K562 (cell line): ENCODE results near the gene FAM20C. TPM values are rescaled to one million over a fixed set of nuclear protein-coding genes. Genes with fewer than 3 reads are reported as not detected.

ENCODE experiments used
- ATAC-seq: fragments of 200-7000 bp; cut with Tn5 transposase; 3 replicates; pipeline ENCODE4 v1.9.1; 2020; ENCODE audit warnings: moderate library complexity
- BruUV-seq: library from RNA; stranded (reverse); fragments of 400-500 nt; replicated peaks from 2 replicates; lab custom pipeline; 2021; lab: Mats Ljungman, UMichigan
- CTCF ChIA-PET: fragments of 300-600 bp; formaldehyde crosslinking; extraction: SDS; loops from one replicate; lab custom pipeline; 2021; ENCODE audit warnings: low intra/inter-chr PET ratio; lab: Yijun Ruan, JAX
- POLR2A ChIA-PET: fragments of 300-600, 350-650 bp; sonication (Branson Sonifier 250); formaldehyde crosslinking; extraction: SDS; loops from one replicate; lab custom pipeline; 2021; ENCODE audit warnings: antibody characterized with exemption, inconsistent platforms; lab: Yijun Ruan, JAX
- DNase-seq, 4 experiments: peaks; one replicate each; pipeline versions ENCODE4 v3.0.0 to v3.0.0-alpha.2; 2011 to 2018; ENCODE audit warnings: low spot score in 3 of 4, mixed read lengths in 3 of 4; ENCODE audit errors: extremely low read depth in 1 of 4
- FAIRE-seq: peaks from 2 replicates; lab custom pipeline; 2011; peaks lifted over from hg19 to GRCh38; lab: Jason Lieb, UNC
- H2AFZ ChIP-seq: 2 replicates; pipeline ENCODE4 v1.6.0; 2011; ENCODE audit warnings: low read depth, low read length, control low read depth, inconsistent platforms
- H3K27ac ChIP-seq: fragments of 200-600 bp; 3 replicates; pipeline ENCODE4 v1.8.0; 2011; ENCODE audit warnings: low read depth, mild to moderate bottlenecking, control low read depth, inconsistent platforms, low read length, moderate library complexity, mixed read lengths; ENCODE audit errors: extremely low read depth
- H3K27me3 ChIP-seq, 2 experiments: fragments of 300-600 bp in 1 of 2; 2 replicates in 1 of 2; 3 replicates in 1 of 2; pipeline versions ENCODE4 v1.6.0 to v1.8.0; 2011; ENCODE audit warnings: inconsistent platforms in 2 of 2, low read length in 2 of 2, mild to moderate bottlenecking in 1 of 2, mixed read lengths in 1 of 2, moderate library complexity in 1 of 2; ENCODE audit not compliant: control insufficient read depth in 2 of 2, insufficient read depth in 2 of 2
- H3K36me3 ChIP-seq: fragments of 300-600 bp; 3 replicates; pipeline ENCODE4 v1.8.0; 2011; ENCODE audit warnings: mild to moderate bottlenecking, low read length, inconsistent platforms; ENCODE audit not compliant: control insufficient read depth, insufficient read depth
- H3K4me1 ChIP-seq, 2 experiments: fragments of 200-600 bp in 1 of 2; replicated peaks in 1 of 2; 2 replicates in 1 of 2; 3 replicates in 1 of 2; pipeline versions ENCODE4 v1.5.1 to v1.8.0; 2011; ENCODE audit warnings: inconsistent platforms in 2 of 2, low read length in 2 of 2, mild to moderate bottlenecking in 1 of 2, mixed read lengths in 1 of 2, moderate library complexity in 1 of 2; ENCODE audit not compliant: control insufficient read depth in 2 of 2, insufficient read depth in 2 of 2
- H3K4me2 ChIP-seq: 2 replicates; pipeline ENCODE4 v1.6.1; 2011; ENCODE audit warnings: low read length, control low read depth, inconsistent platforms, mixed read lengths; ENCODE audit not compliant: insufficient read depth
- H3K4me3 ChIP-seq: fragments of 200-600 bp; sonication (generic), shearing (Covaris generic); 2 replicates; pipeline ENCODE4 v1.5.1; 2016; ENCODE audit warnings: control low read depth, inconsistent platforms
- H3K79me2 ChIP-seq: fragments of 200-600 bp; 3 replicates; pipeline ENCODE4 v1.8.0; 2011; ENCODE audit warnings: low read length, inconsistent platforms; ENCODE audit not compliant: control insufficient read depth, insufficient read depth
- H3K9ac ChIP-seq, 2 experiments: 2 replicates each; pipeline versions ENCODE4 v1.6.0 to v1.6.1; 2011; ENCODE audit warnings: low read depth in 2 of 2, low read length in 2 of 2, control low read depth in 1 of 2, inconsistent platforms in 1 of 2, mild to moderate bottlenecking in 1 of 2, mixed read lengths in 1 of 2; ENCODE audit not compliant: insufficient read depth in 1 of 2
- H3K9me1 ChIP-seq: one replicate; pipeline ENCODE4 v1.6.0; 2011; ENCODE audit warnings: inconsistent platforms, mild to moderate bottlenecking, low read length, moderate library complexity; ENCODE audit not compliant: control insufficient read depth, insufficient read depth
- H3K9me3 ChIP-seq: replicated peaks from 2 replicates; pipeline ENCODE4 v1.5.1; 2011; ENCODE audit warnings: low read depth, low read length, inconsistent platforms; ENCODE audit not compliant: control insufficient read depth, insufficient read depth
- H4K20me1 ChIP-seq: replicated peaks from 2 replicates; pipeline ENCODE4 v1.6.1; 2011; ENCODE audit warnings: low read length, inconsistent platforms, mixed read lengths; ENCODE audit not compliant: control insufficient read depth, insufficient read depth
- E2F8 ChIP-seq: fragments of 450-650 bp; IDR thresholded peaks from 2 replicates; pipeline ENCODE4 v1.7.1; 2018; ENCODE audit warnings: mild to moderate bottlenecking, low read depth; ENCODE audit not compliant: partially characterized antibody
- MLLT1 ChIP-seq, 2 experiments: fragments of 450-650 bp; IDR thresholded peaks; 2 replicates each; pipeline ENCODE4 v1.6.1; 2016
- WGBS: fragments of 100-300 bp; shearing (Covaris generic); methylation state at CpG from one replicate; pipeline ENCODE4 v1.1.6; 2016; ENCODE audit warnings: low coverage, mixed read lengths; ENCODE audit not compliant: insufficient coverage; ENCODE audit errors: missing lambda C conversion rate; 5-methylcytosine and 5-hydroxymethylcytosine counted together
- in situ Hi-C: fragments of 300-500 bp; cut with MboI; formaldehyde crosslinking; loops from 4 replicates; pipeline ENCODE4 v1.15.0; 2018; ENCODE audit warnings: inconsistent platforms, mixed read lengths
- intact Hi-C: fragments of 100-400 bp; cut with micrococcal nuclease; formaldehyde crosslinking; loops from 2 replicates; pipeline ENCODE4 v1.14.2; 2022
- polyA plus RNA-seq, 8 experiments: library from polyadenylated mRNA; depleted of rRNA in 4 of 8; stranded (reverse) in 5 of 8; unstranded in 3 of 8; fragments of >200 nt; fragmentation: Nextera tagmentation in 2 of 8; fragmentation: Illumina TruSeq in 1 of 8; extraction: Ambion mirVana in 2 of 8; extraction: Trizol in 1 of 8; gene quantifications; 2 replicates each; pipeline versions ENCODE4 v1.2.1 to v1.2.3, GENCODE V29; 2011 to 2014; ENCODE audit warnings: inconsistent platforms in 1 of 8, missing spikeins in 1 of 8
- total RNA-seq, 7 experiments: library from RNA; depleted of rRNA in 6 of 7; stranded (reverse); fragments of >200 nt in 6 of 7; fragmentation: Illumina TruSeq in 2 of 7; extraction: Trizol in 2 of 7; gene quantifications; 2 replicates each; pipeline versions ENCODE4 v1.2.1 to v1.2.3, GENCODE V29; 2011 to 2021; ENCODE audit warnings: low replicate concordance in 1 of 7
- TF ChIP-seq, protein P1 (sequence below): fragments of 450-650 bp; conservative IDR thresholded peaks from 2 replicates; pipeline ENCODE4 v1.6.1; 2016; ENCODE audit warnings: missing genetic modification characterization, low read depth, mild to moderate bottlenecking, control low read depth, missing compliant biosample characterization

The FAM20C gene
- total and polyA plus RNA-seq, 9 of the 15 experiments (the other 6 are each of a cell fraction or from before 2014, with no cell fraction given): 0.09 TPM; not detected in 8

- Histone ChIP-seq H3K9me3 (peaks cover 5% of the 10 kb centered on the region; the same call in 1 of the 2 replicates), H3K4me3 (peak overlapping the region; percentile 43), H3K79me2 (no peaks in the 10 kb centered on the region), H3K36me3 (no peaks in the 10 kb centered on the region), H3K9ac (peak overlapping the region; percentile 65 to 92; a peak in 3 of 4 replicates), H3K27ac (peak overlapping the region; percentile 82), H4K20me1 (no peaks in the 10 kb centered on the region), H3K27me3 (peaks cover 9 to 23% of the 10 kb centered on the region in 2 experiments; a peak in 4 of 5 replicates), H2AFZ (peak overlapping the region; percentile 98), H3K4me1 (peaks cover 6 to 21% of the 10 kb centered on the region in 2 experiments; a peak in 4 of 5 replicates), H3K9me1 (no peaks in the 10 kb centered on the region), H3K4me2 (peak overlapping the region; percentile 75)
- FAIRE-seq (no peak), DNase-seq (no peak), ATAC-seq (no peak)
- ChIA-PET CTCF (no interaction called here), POLR2A (interaction anchor here (0.8 to 0.9 kb wide), 2 partner anchors 10 to 14 kb away, joined by 3 read pairs; no protein-coding TSS in a partner anchor)
- WGBS: 54% methylated on average over 5 of the region's 5 CpGs
- in situ Hi-C loops (no loop called here), intact Hi-C loops (no loop called here)
- TF ChIP-seq MLLT1 (IDR thresholded peaks at IDR 0.05) (peak in 1 of 2 experiments; percentile 91; a peak in 2 of 4 replicates), E2F8 (peak; percentile 16)
- TF ChIP-seq, protein P1, sequence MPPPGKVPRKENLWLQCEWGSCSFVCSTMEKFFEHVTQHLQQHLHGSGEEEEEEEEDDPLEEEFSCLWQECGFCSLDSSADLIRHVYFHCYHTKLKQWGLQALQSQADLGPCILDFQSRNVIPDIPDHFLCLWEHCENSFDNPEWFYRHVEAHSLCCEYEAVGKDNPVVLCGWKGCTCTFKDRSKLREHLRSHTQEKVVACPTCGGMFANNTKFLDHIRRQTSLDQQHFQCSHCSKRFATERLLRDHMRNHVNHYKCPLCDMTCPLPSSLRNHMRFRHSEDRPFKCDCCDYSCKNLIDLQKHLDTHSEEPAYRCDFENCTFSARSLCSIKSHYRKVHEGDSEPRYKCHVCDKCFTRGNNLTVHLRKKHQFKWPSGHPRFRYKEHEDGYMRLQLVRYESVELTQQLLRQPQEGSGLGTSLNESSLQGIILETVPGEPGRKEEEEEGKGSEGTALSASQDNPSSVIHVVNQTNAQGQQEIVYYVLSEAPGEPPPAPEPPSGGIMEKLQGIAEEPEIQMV (tag): no peak
- no TSS peak for BruUV-seq
Measured at GRCh38 chr7:148543-148931, 43.8 kb upstream of the FAM20C start.
